HEK293 (cell line): ENCODE results near the gene TLE3.

Experiments used
- MYNN ChIP-seq: fragments of 450-650 bp; formaldehyde crosslinking; IDR thresholded peaks from 2 replicates; pipeline ENCODE4 v1.5.1; 2016; ENCODE audit warnings: missing biosample characterization, missing genetic modification characterization, borderline replicate concordance
- SP7 ChIP-seq: fragments of 450-650 bp; formaldehyde crosslinking; IDR thresholded peaks from 2 replicates; pipeline ENCODE4 v1.5.1; 2016; ENCODE audit warnings: missing biosample characterization, missing genetic modification characterization
- YY2 ChIP-seq: fragments of 450-650 bp; formaldehyde crosslinking; IDR thresholded peaks from 2 replicates; pipeline ENCODE4 v1.5.1; 2016; ENCODE audit warnings: missing biosample characterization, missing genetic modification characterization
- ZBTB21 ChIP-seq: fragments of 450-650 bp; formaldehyde crosslinking; IDR thresholded peaks from 2 replicates; pipeline ENCODE4 v1.5.1; 2017; ENCODE audit warnings: missing biosample characterization, missing genetic modification characterization
- ZFP37 ChIP-seq: fragments of 450-650 bp; formaldehyde crosslinking; IDR thresholded peaks from 2 replicates; pipeline ENCODE4 v1.5.1; 2016; ENCODE audit warnings: missing biosample characterization, missing genetic modification characterization
- ZNF19 ChIP-seq: fragments of 450-650 bp; formaldehyde crosslinking; IDR thresholded peaks from 2 replicates; pipeline ENCODE4; 2016; ENCODE audit warnings: missing biosample characterization, missing genetic modification characterization, low read depth
- ZNF221 ChIP-seq: fragments of 450-650 bp; formaldehyde crosslinking; IDR thresholded peaks from 2 replicates; pipeline ENCODE4 v1.5.1; 2017; ENCODE audit warnings: missing biosample characterization, missing genetic modification characterization, borderline replicate concordance
- ZNF354C ChIP-seq: fragments of 450-650 bp; formaldehyde crosslinking; IDR thresholded peaks from 2 replicates; pipeline ENCODE4 v1.5.1; 2016; ENCODE audit warnings: missing biosample characterization, missing genetic modification characterization, low read depth, borderline replicate concordance
- ZNF404 ChIP-seq: fragments of 450-650 bp; formaldehyde crosslinking; IDR thresholded peaks from 2 replicates; pipeline ENCODE4 v1.5.1; 2017; ENCODE audit warnings: missing biosample characterization, missing genetic modification characterization
- ZNF473 ChIP-seq: fragments of 450-650 bp; formaldehyde crosslinking; IDR thresholded peaks from 2 replicates; pipeline ENCODE4 v1.5.1; 2017; ENCODE audit warnings: missing biosample characterization, missing genetic modification characterization
- ZNF571 ChIP-seq: fragments of 450-650 bp; formaldehyde crosslinking; IDR thresholded peaks from 2 replicates; pipeline ENCODE4 v1.5.0; 2017; ENCODE audit warnings: missing biosample characterization, missing genetic modification characterization
- ZNF585B ChIP-seq: fragments of 450-650 bp; formaldehyde crosslinking; IDR thresholded peaks from 2 replicates; pipeline ENCODE4 v1.5.1; 2016; ENCODE audit warnings: missing biosample characterization, missing genetic modification characterization
- ZNF626 ChIP-seq: fragments of 450-650 bp; sonication (Bioruptor Pico); formaldehyde crosslinking; IDR thresholded peaks from 2 replicates; pipeline ENCODE4 v1.5.1; 2018; ENCODE audit warnings: missing biosample characterization, missing genetic modification characterization, inconsistent platforms
- ZNF660 ChIP-seq: fragments of 450-650 bp; IDR thresholded peaks from 2 replicates; pipeline ENCODE4 v1.5.1; 2018; ENCODE audit warnings: missing biosample characterization, mild to moderate bottlenecking, missing genetic modification characterization
- TF ChIP-seq, protein P1 (sequence below): fragments of 450-650 bp; IDR thresholded peaks from 2 replicates; pipeline ENCODE4 v1.5.1; 2018; ENCODE audit warnings: missing biosample characterization, mild to moderate bottlenecking, missing genetic modification characterization
- TF ChIP-seq, protein P2 (sequence below): fragments of 450-650 bp; formaldehyde crosslinking; IDR thresholded peaks from 2 replicates; pipeline ENCODE4 v1.5.1; 2016; ENCODE audit warnings: missing biosample characterization, missing genetic modification characterization
- TF ChIP-seq, protein P3 (sequence below): fragments of 450-650 bp; formaldehyde crosslinking; IDR thresholded peaks from 2 replicates; pipeline ENCODE4 v1.5.1; 2016; ENCODE audit warnings: missing biosample characterization, missing genetic modification characterization
- TF ChIP-seq, protein P4 (sequence below): fragments of 450-650 bp; formaldehyde crosslinking; IDR thresholded peaks from 2 replicates; pipeline ENCODE4 v1.5.1; 2016; ENCODE audit warnings: missing biosample characterization, missing genetic modification characterization, low read depth
- TF ChIP-seq, protein P5 (sequence below): fragments of 450-650 bp; formaldehyde crosslinking; IDR thresholded peaks from 2 replicates; pipeline ENCODE4 v1.5.1; 2016; ENCODE audit warnings: missing biosample characterization, missing genetic modification characterization
- TF ChIP-seq, protein P6 (sequence below): fragments of 450-650 bp; formaldehyde crosslinking; IDR thresholded peaks from 2 replicates; pipeline ENCODE4 v1.5.1; 2016; ENCODE audit warnings: missing biosample characterization, missing genetic modification characterization
- TF ChIP-seq, protein P7 (sequence below): IDR thresholded peaks from 2 replicates; pipeline ENCODE4 v1.6.1; 2011; ENCODE audit warnings: mild to moderate bottlenecking, low read depth, low read length, borderline replicate concordance
- TF ChIP-seq, protein P8 (sequence below): fragments of 450-650 bp; formaldehyde crosslinking; IDR thresholded peaks from 2 replicates; pipeline ENCODE4 v1.5.1; 2017; ENCODE audit warnings: missing biosample characterization, missing genetic modification characterization

TLE3 gene

DNA sequence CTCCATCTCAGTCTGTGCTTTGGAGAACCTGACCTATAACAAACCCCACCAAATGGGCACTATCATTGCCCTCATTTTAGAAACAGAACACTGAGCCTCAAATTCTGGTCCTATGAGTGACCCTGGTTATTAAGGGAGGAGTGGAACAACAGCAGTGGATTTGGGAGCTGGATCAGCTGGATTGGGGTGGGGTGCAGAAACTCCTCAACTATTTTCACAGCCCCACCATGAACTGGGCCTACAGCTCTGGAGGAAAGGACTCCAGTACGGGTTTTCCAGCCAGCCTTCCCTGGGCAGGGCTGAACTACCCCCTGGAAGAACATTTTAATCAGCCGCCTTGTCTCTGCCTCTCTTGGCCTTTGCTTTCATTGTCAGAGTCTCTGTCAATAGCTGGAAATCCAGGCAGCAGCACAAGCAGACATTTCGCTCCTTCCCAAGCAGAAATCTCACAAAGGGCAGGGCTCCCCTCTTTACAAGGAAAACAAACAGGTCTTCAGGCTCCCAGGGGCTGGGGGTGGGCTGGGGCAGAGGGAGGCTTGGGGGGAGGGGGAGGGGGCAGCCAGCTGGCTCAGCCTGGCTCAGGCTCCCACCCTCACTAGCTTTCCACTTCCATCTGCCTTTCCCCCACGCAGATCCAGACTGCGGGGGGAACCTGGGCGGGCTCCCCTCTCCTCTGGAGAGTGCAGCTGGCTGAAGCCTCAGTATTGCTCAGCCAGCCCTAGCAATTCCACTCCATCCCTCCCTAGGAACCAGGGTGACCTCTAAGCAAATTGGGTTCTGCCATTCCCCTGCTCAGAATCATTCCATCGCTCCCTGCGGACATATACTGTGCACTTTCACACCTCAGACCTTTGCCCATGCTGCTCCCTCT lies 13.7 kb upstream of the TLE3 start (continued):
- TF ChIP-seq ZNF404 (tag by site-specific recombination), result no peak
- no peak for TF ChIP-seq ZNF354C (tag by site-specific recombination)
- TF ChIP-seq, protein P1, sequence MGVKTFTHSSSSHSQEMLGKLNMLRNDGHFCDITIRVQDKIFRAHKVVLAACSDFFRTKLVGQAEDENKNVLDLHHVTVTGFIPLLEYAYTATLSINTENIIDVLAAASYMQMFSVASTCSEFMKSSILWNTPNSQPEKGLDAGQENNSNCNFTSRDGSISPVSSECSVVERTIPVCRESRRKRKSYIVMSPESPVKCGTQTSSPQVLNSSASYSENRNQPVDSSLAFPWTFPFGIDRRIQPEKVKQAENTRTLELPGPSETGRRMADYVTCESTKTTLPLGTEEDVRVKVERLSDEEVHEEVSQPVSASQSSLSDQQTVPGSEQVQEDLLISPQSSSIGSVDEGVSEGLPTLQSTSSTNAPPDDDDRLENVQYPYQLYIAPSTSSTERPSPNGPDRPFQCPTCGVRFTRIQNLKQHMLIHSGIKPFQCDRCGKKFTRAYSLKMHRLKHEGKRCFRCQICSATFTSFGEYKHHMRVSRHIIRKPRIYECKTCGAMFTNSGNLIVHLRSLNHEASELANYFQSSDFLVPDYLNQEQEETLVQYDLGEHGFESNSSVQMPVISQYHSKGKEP (tag by site-specific recombination), result peak; percentile 82
- TF ChIP-seq, protein P2, sequence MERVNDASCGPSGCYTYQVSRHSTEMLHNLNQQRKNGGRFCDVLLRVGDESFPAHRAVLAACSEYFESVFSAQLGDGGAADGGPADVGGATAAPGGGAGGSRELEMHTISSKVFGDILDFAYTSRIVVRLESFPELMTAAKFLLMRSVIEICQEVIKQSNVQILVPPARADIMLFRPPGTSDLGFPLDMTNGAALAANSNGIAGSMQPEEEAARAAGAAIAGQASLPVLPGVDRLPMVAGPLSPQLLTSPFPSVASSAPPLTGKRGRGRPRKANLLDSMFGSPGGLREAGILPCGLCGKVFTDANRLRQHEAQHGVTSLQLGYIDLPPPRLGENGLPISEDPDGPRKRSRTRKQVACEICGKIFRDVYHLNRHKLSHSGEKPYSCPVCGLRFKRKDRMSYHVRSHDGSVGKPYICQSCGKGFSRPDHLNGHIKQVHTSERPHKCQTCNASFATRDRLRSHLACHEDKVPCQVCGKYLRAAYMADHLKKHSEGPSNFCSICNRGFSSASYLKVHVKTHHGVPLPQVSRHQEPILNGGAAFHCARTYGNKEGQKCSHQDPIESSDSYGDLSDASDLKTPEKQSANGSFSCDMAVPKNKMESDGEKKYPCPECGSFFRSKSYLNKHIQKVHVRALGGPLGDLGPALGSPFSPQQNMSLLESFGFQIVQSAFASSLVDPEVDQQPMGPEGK (tag by site-specific recombination), result peak; percentile 82
- TF ChIP-seq ZNF19 (tag by site-specific recombination), result no peak
- TF ChIP-seq, protein P3, sequence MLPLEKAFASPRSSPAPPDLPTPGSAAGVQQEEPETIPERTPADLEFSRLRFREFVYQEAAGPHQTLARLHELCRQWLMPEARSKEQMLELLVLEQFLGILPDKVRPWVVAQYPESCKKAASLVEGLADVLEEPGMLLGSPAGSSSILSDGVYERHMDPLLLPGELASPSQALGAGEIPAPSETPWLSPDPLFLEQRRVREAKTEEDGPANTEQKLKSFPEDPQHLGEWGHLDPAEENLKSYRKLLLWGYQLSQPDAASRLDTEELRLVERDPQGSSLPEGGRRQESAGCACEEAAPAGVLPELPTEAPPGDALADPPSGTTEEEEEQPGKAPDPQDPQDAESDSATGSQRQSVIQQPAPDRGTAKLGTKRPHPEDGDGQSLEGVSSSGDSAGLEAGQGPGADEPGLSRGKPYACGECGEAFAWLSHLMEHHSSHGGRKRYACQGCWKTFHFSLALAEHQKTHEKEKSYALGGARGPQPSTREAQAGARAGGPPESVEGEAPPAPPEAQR (tag by site-specific recombination), result no peak
- no peak for TF ChIP-seq ZNF571 (tag by site-specific recombination)
- no peak for TF ChIP-seq ZNF585B (tag by site-specific recombination)
- no peak for TF ChIP-seq ZNF473 (tag by site-specific recombination)
- TF ChIP-seq, protein P4, sequence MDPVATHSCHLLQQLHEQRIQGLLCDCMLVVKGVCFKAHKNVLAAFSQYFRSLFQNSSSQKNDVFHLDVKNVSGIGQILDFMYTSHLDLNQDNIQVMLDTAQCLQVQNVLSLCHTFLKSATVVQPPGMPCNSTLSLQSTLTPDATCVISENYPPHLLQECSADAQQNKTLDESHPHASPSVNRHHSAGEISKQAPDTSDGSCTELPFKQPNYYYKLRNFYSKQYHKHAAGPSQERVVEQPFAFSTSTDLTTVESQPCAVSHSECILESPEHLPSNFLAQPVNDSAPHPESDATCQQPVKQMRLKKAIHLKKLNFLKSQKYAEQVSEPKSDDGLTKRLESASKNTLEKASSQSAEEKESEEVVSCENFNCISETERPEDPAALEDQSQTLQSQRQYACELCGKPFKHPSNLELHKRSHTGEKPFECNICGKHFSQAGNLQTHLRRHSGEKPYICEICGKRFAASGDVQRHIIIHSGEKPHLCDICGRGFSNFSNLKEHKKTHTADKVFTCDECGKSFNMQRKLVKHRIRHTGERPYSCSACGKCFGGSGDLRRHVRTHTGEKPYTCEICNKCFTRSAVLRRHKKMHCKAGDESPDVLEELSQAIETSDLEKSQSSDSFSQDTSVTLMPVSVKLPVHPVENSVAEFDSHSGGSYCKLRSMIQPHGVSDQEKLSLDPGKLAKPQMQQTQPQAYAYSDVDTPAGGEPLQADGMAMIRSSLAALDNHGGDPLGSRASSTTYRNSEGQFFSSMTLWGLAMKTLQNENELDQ (tag by site-specific recombination), result no peak
- TF ChIP-seq ZNF221, result no peak
- peak; percentile 82 for TF ChIP-seq SP7 (tag by site-specific recombination)
- TF ChIP-seq ZNF626 (tag by site-specific recombination), result no peak
- no peak; the same call in 1 of the 2 replicates for TF ChIP-seq ZBTB21 (tag by site-specific recombination)
- TF ChIP-seq, protein P5, sequence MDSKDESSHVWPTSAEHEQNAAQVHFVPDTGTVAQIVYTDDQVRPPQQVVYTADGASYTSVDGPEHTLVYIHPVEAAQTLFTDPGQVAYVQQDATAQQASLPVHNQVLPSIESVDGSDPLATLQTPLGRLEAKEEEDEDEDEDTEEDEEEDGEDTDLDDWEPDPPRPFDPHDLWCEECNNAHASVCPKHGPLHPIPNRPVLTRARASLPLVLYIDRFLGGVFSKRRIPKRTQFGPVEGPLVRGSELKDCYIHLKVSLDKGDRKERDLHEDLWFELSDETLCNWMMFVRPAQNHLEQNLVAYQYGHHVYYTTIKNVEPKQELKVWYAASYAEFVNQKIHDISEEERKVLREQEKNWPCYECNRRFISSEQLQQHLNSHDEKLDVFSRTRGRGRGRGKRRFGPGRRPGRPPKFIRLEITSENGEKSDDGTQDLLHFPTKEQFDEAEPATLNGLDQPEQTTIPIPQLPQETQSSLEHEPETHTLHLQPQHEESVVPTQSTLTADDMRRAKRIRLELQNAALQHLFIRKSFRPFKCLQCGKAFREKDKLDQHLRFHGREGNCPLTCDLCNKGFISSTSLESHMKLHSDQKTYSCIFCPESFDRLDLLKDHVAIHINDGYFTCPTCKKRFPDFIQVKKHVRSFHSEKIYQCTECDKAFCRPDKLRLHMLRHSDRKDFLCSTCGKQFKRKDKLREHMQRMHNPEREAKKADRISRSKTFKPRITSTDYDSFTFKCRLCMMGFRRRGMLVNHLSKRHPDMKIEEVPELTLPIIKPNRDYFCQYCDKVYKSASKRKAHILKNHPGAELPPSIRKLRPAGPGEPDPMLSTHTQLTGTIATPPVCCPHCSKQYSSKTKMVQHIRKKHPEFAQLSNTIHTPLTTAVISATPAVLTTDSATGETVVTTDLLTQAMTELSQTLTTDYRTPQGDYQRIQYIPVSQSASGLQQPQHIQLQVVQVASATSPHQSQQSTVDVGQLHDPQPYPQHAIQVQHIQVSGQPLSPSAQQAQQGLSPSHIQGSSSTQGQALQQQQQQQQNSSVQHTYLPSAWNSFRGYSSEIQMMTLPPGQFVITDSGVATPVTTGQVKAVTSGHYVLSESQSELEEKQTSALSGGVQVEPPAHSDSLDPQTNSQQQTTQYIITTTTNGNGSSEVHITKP (tag by site-specific recombination), result peak; percentile 96
- TF ChIP-seq, protein P6, sequence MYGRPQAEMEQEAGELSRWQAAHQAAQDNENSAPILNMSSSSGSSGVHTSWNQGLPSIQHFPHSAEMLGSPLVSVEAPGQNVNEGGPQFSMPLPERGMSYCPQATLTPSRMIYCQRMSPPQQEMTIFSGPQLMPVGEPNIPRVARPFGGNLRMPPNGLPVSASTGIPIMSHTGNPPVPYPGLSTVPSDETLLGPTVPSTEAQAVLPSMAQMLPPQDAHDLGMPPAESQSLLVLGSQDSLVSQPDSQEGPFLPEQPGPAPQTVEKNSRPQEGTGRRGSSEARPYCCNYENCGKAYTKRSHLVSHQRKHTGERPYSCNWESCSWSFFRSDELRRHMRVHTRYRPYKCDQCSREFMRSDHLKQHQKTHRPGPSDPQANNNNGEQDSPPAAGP, result peak; percentile 82
- TF ChIP-seq YY2 (tag by site-specific recombination), result no peak
- no peak for TF ChIP-seq MYNN (tag by site-specific recombination)
- TF ChIP-seq ZFP37, result no peak
- TF ChIP-seq, protein P7, sequence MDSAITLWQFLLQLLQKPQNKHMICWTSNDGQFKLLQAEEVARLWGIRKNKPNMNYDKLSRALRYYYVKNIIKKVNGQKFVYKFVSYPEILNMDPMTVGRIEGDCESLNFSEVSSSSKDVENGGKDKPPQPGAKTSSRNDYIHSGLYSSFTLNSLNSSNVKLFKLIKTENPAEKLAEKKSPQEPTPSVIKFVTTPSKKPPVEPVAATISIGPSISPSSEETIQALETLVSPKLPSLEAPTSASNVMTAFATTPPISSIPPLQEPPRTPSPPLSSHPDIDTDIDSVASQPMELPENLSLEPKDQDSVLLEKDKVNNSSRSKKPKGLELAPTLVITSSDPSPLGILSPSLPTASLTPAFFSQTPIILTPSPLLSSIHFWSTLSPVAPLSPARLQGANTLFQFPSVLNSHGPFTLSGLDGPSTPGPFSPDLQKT, result no peak
- TF ChIP-seq, protein P8, sequence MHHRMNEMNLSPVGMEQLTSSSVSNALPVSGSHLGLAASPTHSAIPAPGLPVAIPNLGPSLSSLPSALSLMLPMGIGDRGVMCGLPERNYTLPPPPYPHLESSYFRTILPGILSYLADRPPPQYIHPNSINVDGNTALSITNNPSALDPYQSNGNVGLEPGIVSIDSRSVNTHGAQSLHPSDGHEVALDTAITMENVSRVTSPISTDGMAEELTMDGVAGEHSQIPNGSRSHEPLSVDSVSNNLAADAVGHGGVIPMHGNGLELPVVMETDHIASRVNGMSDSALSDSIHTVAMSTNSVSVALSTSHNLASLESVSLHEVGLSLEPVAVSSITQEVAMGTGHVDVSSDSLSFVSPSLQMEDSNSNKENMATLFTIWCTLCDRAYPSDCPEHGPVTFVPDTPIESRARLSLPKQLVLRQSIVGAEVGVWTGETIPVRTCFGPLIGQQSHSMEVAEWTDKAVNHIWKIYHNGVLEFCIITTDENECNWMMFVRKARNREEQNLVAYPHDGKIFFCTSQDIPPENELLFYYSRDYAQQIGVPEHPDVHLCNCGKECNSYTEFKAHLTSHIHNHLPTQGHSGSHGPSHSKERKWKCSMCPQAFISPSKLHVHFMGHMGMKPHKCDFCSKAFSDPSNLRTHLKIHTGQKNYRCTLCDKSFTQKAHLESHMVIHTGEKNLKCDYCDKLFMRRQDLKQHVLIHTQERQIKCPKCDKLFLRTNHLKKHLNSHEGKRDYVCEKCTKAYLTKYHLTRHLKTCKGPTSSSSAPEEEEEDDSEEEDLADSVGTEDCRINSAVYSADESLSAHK (tag by site-specific recombination), result peak; percentile 53; the same call in 1 of the 2 replicates
- TF ChIP-seq ZNF660, result peak; percentile 86; the same call in 1 of the 2 replicates
